NT2/D1 (cell line): ENCODE results near the gene MKNK1.

ENCODE experiments used
- DNase-seq: peaks from one replicate; pipeline ENCODE4 v3.0.0-alpha.2; 2011; ENCODE audit warnings: low read depth, low spot score
- H3K27me3 ChIP-seq: 2 replicates; pipeline ENCODE4 v1.6.0; 2011; ENCODE audit warnings: mild to moderate bottlenecking; ENCODE audit not compliant: insufficient read length, insufficient read depth
- H3K36me3 ChIP-seq: 2 replicates; pipeline ENCODE4 v1.6.1; 2011; ENCODE audit warnings: mild to moderate bottlenecking, low read length, mixed read lengths; ENCODE audit not compliant: insufficient read depth, insufficient read length
- H3K4me1 ChIP-seq: 2 replicates; pipeline ENCODE4 v1.5.1; 2011; ENCODE audit not compliant: insufficient read depth, insufficient read length
- H3K4me3 ChIP-seq: 2 replicates; pipeline ENCODE4 v1.5.1; 2011; ENCODE audit warnings: low read depth; ENCODE audit not compliant: insufficient read length
- H3K9ac ChIP-seq: 2 replicates; pipeline ENCODE4 v1.6.0; 2011; ENCODE audit warnings: low read depth; ENCODE audit not compliant: insufficient read length
- H3K9me3 ChIP-seq: 2 replicates; pipeline ENCODE4 v1.5.1; 2011; ENCODE audit warnings: mild to moderate bottlenecking, low read length; ENCODE audit not compliant: insufficient read depth
- SUZ12 ChIP-seq: IDR thresholded peaks from 2 replicates; pipeline ENCODE4 v1.6.1; 2011; ENCODE audit not compliant: insufficient read length, insufficient read depth; ENCODE audit errors: extremely low read depth
- YY1 ChIP-seq: IDR thresholded peaks from 2 replicates; pipeline ENCODE4 v1.6.1; 2011; ENCODE audit not compliant: insufficient read length, insufficient read depth
- ZNF274 ChIP-seq: IDR thresholded peaks from 2 replicates; pipeline ENCODE4 v1.6.1; 2011; ENCODE audit warnings: mild to moderate bottlenecking, low read depth, low read length

Gene MKNK1

DNA sequence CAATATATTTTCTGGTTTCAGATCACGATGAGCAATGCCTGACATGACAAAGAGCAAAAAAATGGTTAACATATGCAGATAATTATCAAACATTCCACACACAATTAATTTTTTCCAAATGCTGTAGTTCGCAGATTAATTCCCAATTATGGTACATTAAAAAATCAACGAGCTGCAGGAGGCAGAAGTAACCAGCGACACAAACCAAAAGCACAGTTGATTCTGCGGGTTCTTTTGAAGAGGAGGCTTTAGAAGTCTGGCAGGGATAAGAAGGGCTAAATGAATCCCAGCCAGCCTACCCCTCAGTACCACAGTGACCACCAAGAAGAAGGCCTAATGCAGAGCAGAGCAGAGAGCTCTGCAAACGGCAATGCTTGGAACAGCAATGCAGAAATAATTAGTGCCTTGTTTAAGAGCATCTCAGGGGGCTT lies 35.6 kb downstream of the MKNK1 start:
- H3K27me3 ChIP-seq = no peaks in the 10 kb centered on the region
- H3K4me1 ChIP-seq = peaks cover 8% of the 10 kb centered on the region
- no peak overlapping the region for H3K4me3 ChIP-seq
- peaks cover 53% of the 10 kb centered on the region for H3K36me3 ChIP-seq
- H3K9me3 ChIP-seq = no peaks in the 10 kb centered on the region
- no peak overlapping the region for H3K9ac ChIP-seq
- no peak for DNase-seq
- TF ChIP-seq YY1 (no peak), ZNF274 (no peak), SUZ12 (no peak)

- Histone ChIP-seq H3K4me1 (peaks cover 10% of the 10 kb centered on the region), H3K9me3 (no peaks in the 10 kb centered on the region), H3K4me3 (no peak overlapping the region), H3K9ac (no peak overlapping the region), H3K36me3 (peaks cover 67% of the 10 kb centered on the region), H3K27me3 (no peaks in the 10 kb centered on the region)
- TF ChIP-seq SUZ12 (no peak), YY1 (no peak), ZNF274 (no peak)
- no peak for DNase-seq
Measured at GRCh38 chr1:46563341-46563740, 40.7 kb downstream of the MKNK1 start.

DNA sequence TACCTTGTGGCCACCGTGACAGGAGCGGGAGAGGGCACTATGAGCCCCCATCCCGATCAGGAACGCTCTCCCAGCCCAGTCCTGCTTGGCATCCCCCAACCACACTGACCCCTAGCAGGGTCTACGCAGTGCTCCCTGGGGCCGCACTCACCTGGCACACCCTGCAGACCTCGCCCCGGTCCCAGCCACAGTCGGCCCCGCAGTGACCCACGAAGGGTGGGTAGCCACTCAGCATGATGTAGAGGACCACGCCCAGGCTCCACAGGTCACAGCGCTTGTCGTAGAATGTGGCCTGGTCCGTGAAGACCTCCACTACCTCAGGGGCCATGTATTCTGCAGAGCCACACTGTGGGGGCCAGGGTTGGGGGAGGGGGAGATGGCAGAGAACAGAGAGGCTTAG lies 41.6 kb downstream of the MKNK1 start:
- Histone ChIP-seq H3K36me3 (peaks cover 64% of the 10 kb centered on the region), H3K9ac (no peak overlapping the region), H3K27me3 (no peaks in the 10 kb centered on the region), H3K9me3 (no peaks in the 10 kb centered on the region), H3K4me3 (no peak overlapping the region), H3K4me1 (peaks cover 12% of the 10 kb centered on the region)
- DNase-seq = no peak
- TF ChIP-seq SUZ12 (no peak), ZNF274 (no peak), YY1 (no peak)

DNA sequence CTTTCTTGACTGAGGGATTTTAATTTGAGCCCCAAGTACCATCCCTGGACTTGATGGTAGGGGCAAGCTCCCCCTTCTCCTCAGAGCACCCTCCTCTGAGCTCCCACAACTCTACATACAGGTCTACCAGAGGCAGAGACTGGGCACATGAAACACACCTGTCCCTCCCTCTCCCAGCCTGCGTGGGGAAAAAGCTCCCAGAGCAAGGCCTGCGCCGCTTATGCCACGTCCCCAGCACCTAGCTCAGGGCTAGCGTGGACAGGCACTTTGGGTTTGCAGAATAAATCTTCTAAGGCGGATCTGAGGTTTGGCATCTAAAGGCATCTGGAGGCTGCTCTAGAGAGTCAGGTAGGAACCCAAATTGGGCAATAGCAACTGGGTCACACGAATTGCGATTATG lies 45.1 kb downstream of the MKNK1 start:
- H3K36me3 ChIP-seq = peaks cover 45% of the 10 kb centered on the region
- H3K9ac ChIP-seq = peak overlapping the region; percentile 62
- no peak overlapping the region for H3K4me3 ChIP-seq
- peaks cover 4% of the 10 kb centered on the region for H3K27me3 ChIP-seq
- TF ChIP-seq SUZ12 = no peak
- no peak for TF ChIP-seq YY1
- TF ChIP-seq ZNF274 = no peak
- DNase-seq = no peak
- peaks cover 23% of the 10 kb centered on the region for H3K4me1 ChIP-seq
- H3K9me3 ChIP-seq = no peaks in the 10 kb centered on the region

DNA sequence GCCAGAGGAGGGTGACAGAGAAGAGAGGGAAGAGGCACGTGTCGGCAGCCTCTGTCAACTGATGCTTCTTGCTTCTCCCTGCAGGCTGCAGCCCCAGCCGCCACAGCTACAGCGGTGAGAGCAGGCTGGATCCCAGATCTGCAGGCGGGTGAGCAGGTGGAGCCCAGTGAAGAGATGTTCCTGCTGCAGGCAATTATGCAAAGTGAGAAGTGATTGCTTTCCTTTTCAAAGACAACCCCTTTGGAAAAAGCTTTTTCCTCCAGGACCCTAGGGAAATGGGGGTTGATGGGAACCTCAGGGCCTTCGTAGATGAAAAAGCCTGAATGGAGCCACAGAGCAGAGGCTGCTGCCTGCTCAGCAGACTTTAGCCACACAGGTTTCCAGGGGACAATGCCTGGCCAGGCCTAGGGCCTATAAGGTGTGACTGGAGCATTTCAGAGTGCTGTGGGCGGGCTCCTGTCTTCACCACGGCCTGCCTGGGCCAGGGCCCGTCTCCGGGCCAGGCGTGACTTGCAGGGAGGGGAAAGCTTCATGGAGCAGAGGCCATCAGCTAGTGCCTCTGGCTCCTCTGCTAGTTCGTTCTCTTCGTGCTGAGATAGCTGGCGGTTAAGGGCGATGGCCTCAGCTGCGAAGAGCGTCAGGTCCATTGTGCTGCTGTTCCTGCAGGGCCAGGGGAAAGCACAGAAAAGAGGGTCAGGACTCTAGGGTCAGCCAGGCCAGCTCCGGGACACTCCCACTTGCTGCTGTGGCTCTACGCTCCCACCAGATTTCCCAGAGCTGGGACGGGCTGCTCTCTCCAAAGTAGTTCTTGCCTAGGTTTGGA lies 45.7 kb downstream of the MKNK1 start:
- peaks cover 44% of the 10 kb centered on the region for H3K36me3 ChIP-seq
- H3K27me3 ChIP-seq = peaks cover 4% of the 10 kb centered on the region
- DNase-seq = peak; percentile 68
- TF ChIP-seq SUZ12 (no peak), ZNF274 (no peak), YY1 (no peak)
- peak overlapping the region; percentile 62 for H3K9ac ChIP-seq
- peaks cover 24% of the 10 kb centered on the region for H3K4me1 ChIP-seq
- H3K4me3 ChIP-seq = no peak overlapping the region
- no peaks in the 10 kb centered on the region for H3K9me3 ChIP-seq

- peaks cover 24% of the 10 kb centered on the region for H3K4me1 ChIP-seq
- no peak for TF ChIP-seq SUZ12
- no peak for TF ChIP-seq YY1
- TF ChIP-seq ZNF274 = no peak
- no peak overlapping the region for H3K4me3 ChIP-seq
- peaks cover 7% of the 10 kb centered on the region for H3K27me3 ChIP-seq
- no peaks in the 10 kb centered on the region for H3K9me3 ChIP-seq
- no peak for DNase-seq
- H3K36me3 ChIP-seq = peaks cover 34% of the 10 kb centered on the region
- H3K9ac ChIP-seq = no peak overlapping the region
Measured at GRCh38 chr1:46557403-46557802, 46.7 kb downstream of the MKNK1 start.

- Histone ChIP-seq H3K9me3 (no peaks in the 10 kb centered on the region), H3K4me3 (no peak overlapping the region), H3K27me3 (peaks cover 9% of the 10 kb centered on the region), H3K4me1 (peaks cover 24% of the 10 kb centered on the region), H3K36me3 (peaks cover 31% of the 10 kb centered on the region), H3K9ac (no peak overlapping the region)
- DNase-seq = no peak
- TF ChIP-seq YY1 = no peak
- TF ChIP-seq ZNF274 = no peak
- TF ChIP-seq SUZ12 = no peak
Measured at GRCh38 chr1:46556822-46557221, 47.2 kb downstream of the MKNK1 start.
